Endodermal cell (in vitro differentiated cells): ENCODE results near the gene MAPRE2. TPM values are rescaled to one million over a fixed set of nuclear protein-coding genes. Genes with fewer than 3 reads are reported as not detected.

Source experiments
- DNase-seq: peaks from one replicate; pipeline ENCODE4 v3.0.0-alpha.2; 2017
- H3K27ac ChIP-seq: 2 replicates; pipeline ENCODE4 v1.5.1; 2013; ENCODE audit warnings: mild to moderate bottlenecking, low read depth, low read length, moderate library complexity
- H3K27me3 ChIP-seq: 2 replicates; pipeline ENCODE4 v1.6.1; 2013; ENCODE audit warnings: mild to moderate bottlenecking, low read length, moderate library complexity; ENCODE audit not compliant: insufficient read depth, control insufficient read depth, poor library complexity, severe bottlenecking
- H3K36me3 ChIP-seq: 2 replicates; pipeline ENCODE4 v1.7.0; 2013; ENCODE audit warnings: mild to moderate bottlenecking, low read length, moderate library complexity; ENCODE audit not compliant: control insufficient read depth, insufficient read depth
- H3K4me1 ChIP-seq: one replicate; pipeline ENCODE4 v1.7.0; 2013; ENCODE audit warnings: low read length; ENCODE audit not compliant: control insufficient read depth, insufficient read depth
- H3K4me3 ChIP-seq: 2 replicates; pipeline ENCODE4 v1.5.1; 2013; ENCODE audit warnings: mild to moderate bottlenecking, low read length, moderate library complexity
- H3K9ac ChIP-seq: 2 replicates; pipeline ENCODE4 v1.6.1; 2013; ENCODE audit warnings: mild to moderate bottlenecking, low read length, moderate library complexity; ENCODE audit not compliant: poor library complexity, severe bottlenecking; ENCODE audit errors: extremely low read depth
- H3K9me3 ChIP-seq: 2 replicates; pipeline ENCODE4 v1.6.1; 2013; ENCODE audit warnings: mild to moderate bottlenecking, low read length, moderate library complexity; ENCODE audit not compliant: control insufficient read depth
- H3K27ac Mint-ChIP-seq: 2 replicates; pipeline ENCODE4 v1.8.0; 2020; ENCODE audit warnings: mixed read lengths
- H3K27me3 Mint-ChIP-seq: 2 replicates; pipeline ENCODE4 v1.8.0; 2021; ENCODE audit warnings: mild to moderate bottlenecking, mixed read lengths; ENCODE audit not compliant: insufficient read depth
- H3K36me3 Mint-ChIP-seq: 2 replicates; pipeline ENCODE4 v1.8.0; 2020; ENCODE audit warnings: low read depth, mixed read lengths
- H3K4me1 Mint-ChIP-seq: 2 replicates; pipeline ENCODE4 v1.8.0; 2020; ENCODE audit warnings: mixed read lengths
- H3K4me3 Mint-ChIP-seq: 2 replicates; pipeline ENCODE4 v1.8.0; 2020; ENCODE audit warnings: mild to moderate bottlenecking, moderate library complexity, mixed read lengths
- H3K9me3 Mint-ChIP-seq: 2 replicates; pipeline ENCODE4 v1.8.0; 2020; ENCODE audit warnings: mild to moderate bottlenecking, mixed read lengths
- CTCF ChIP-seq: fragments of 200-600 bp; sonication (generic); conservative IDR thresholded peaks from 2 replicates; pipeline ENCODE4 v1.5.0; 2021; ENCODE audit warnings: antibody characterized with exemption, mild to moderate bottlenecking
- WGBS, 2 experiments: methylation state at CpG; one replicate each; pipeline versions ENCODE4 v1.1.5 to v1.1.7; 2013; ENCODE audit warnings: missing lambda C conversion rate in 2 of 2, mixed read lengths in 1 of 2; ENCODE audit not compliant: insufficient coverage in 1 of 2, insufficient read length in 1 of 2; 5-methylcytosine and 5-hydroxymethylcytosine counted together
- total RNA-seq, 2 donors: library from RNA; stranded (reverse); fragmentation: NEBNext Ultra II Directional in 1 of 2; extraction: Animal tissue kit (Norgen Biotek cat#: 25700) in 1 of 2; gene quantifications; 2 replicates in 1 of 2; 3 replicates in 1 of 2; pipeline ENCODE4 v1.2.1, GENCODE V29; 2021

Gene MAPRE2
- total RNA-seq, 2 donors from 2014 or later = 15.2 to 16.5 TPM

GRCh38 chr18:35099911-35100310 lies 58.7 kb downstream of the MAPRE2 start:
- Histone ChIP-seq H3K9ac (no peak overlapping the region), H3K36me3 (no peaks in the 10 kb centered on the region), H3K4me3 (no peak overlapping the region), H3K9me3 (no peaks in the 10 kb centered on the region), H3K4me1 (no peaks in the 10 kb centered on the region), H3K27me3 (no peaks in the 10 kb centered on the region), H3K27ac (no peak overlapping the region)
- no peaks in the 10 kb centered on the region for H3K9me3 Mint-ChIP-seq
- H3K27me3 Mint-ChIP-seq = no peaks in the 10 kb centered on the region
- H3K4me3 Mint-ChIP-seq = no peak overlapping the region
- H3K36me3 Mint-ChIP-seq = no peaks in the 10 kb centered on the region
- no peak for DNase-seq
- TF ChIP-seq CTCF = no peak
- H3K27ac Mint-ChIP-seq = no peak overlapping the region
- H3K4me1 Mint-ChIP-seq = peaks cover 6% of the 10 kb centered on the region

GRCh38 chr18:35104391-35105051 lies 63.3 kb downstream of the MAPRE2 start:
- Mint-ChIP-seq H3K27ac (no peak overlapping the region), H3K36me3 (peaks cover 4% of the 10 kb centered on the region), H3K4me1 (peaks cover 6% of the 10 kb centered on the region), H3K9me3 (peaks cover 3% of the 10 kb centered on the region), H3K27me3 (no peaks in the 10 kb centered on the region), H3K4me3 (no peak overlapping the region)
- no peak overlapping the region for H3K9ac ChIP-seq
- H3K9me3 ChIP-seq = no peaks in the 10 kb centered on the region
- DNase-seq = no peak
- H3K4me1 ChIP-seq = no peaks in the 10 kb centered on the region
- WGBS, 2 experiments = 87 to 94% methylated on average over 5 of the region's 5 CpGs
- no peak overlapping the region for H3K27ac ChIP-seq
- no peak overlapping the region for H3K4me3 ChIP-seq
- TF ChIP-seq CTCF = no peak
- no peaks in the 10 kb centered on the region for H3K36me3 ChIP-seq
- H3K27me3 ChIP-seq = no peaks in the 10 kb centered on the region

DNA sequence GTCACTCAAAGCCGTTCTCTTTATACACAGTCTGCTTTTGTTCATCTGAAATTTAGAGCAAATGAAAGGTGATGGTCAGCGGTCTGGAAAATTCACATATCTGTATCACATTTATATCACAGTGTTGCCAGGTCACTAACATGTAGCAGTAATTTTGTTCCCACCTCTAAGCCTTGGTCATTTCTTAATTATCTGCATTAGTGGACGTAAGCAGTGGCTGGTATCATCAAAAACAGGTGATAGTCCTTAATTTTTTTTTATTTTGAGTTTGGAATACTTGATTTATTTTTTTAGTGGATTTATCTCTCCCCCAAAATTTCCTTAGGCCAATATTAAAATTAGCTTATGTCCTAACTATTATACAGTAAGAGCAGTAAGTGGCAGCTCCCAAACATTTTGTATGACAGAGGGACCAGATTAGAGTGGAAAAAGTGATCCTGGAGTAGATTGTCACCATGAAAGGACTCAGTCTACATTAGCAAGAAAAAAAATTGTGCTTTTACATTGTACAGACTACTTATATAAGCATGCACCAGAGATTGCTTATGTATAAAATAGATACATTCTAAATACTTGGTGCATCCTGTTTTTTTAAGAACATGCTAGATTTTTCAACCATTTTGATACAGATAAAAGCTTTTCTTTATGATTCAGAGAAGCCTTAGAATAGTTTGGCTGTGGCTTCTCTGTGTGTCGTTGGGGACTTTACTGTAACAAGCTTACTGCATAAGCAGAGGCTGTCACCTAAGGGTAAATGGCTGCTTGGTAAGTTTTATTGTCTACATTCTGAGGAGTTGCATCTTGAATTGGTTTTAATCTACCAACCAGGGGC lies 65.0 kb downstream of the MAPRE2 start:
- H3K4me1 ChIP-seq = no peaks in the 10 kb centered on the region
- TF ChIP-seq CTCF = no peak
- no peak overlapping the region for H3K27ac ChIP-seq
- H3K9ac ChIP-seq = no peak overlapping the region
- peaks cover 4% of the 10 kb centered on the region for H3K36me3 Mint-ChIP-seq
- H3K36me3 ChIP-seq = no peaks in the 10 kb centered on the region
- H3K27me3 Mint-ChIP-seq = no peaks in the 10 kb centered on the region
- WGBS, 2 experiments = 80 to 86% methylated on average over 1 to 4 of the region's 4 CpGs
- no peaks in the 10 kb centered on the region for H3K9me3 ChIP-seq
- H3K4me1 Mint-ChIP-seq = peaks cover 6% of the 10 kb centered on the region
- no peaks in the 10 kb centered on the region for H3K27me3 ChIP-seq
- H3K4me3 Mint-ChIP-seq = no peak overlapping the region
- peaks cover 3% of the 10 kb centered on the region for H3K9me3 Mint-ChIP-seq
- no peak overlapping the region for H3K27ac Mint-ChIP-seq
- no peak overlapping the region for H3K4me3 ChIP-seq
- no peak for DNase-seq
